Fibroblast of villous mesenchyme (primary cell): ENCODE measurements around the gene CCNB1. TPM values are rescaled to one million over a fixed set of nuclear protein-coding genes. Genes with fewer than 3 reads are reported as not detected.

Source experiments
- DNase-seq: peaks from one replicate; pipeline ENCODE4 v3.0.0-alpha.2; 2010; ENCODE audit warnings: low read depth
- H3K4me3 ChIP-seq: 2 replicates; pipeline ENCODE4 v1.5.1; 2011; ENCODE audit warnings: low read depth, mild to moderate bottlenecking, low read length
- total RNA-seq: library from RNA; depleted of rRNA; stranded (reverse); fragments of >200 nt; gene quantifications from 2 replicates; pipeline ENCODE4 v1.2.3, GENCODE V29; 2012
- TF ChIP-seq, protein P1 (sequence below): IDR thresholded peaks from 2 replicates; pipeline ENCODE4 v1.5.1; 2012; ENCODE audit warnings: low read depth, mild to moderate bottlenecking, low read length; ENCODE audit not compliant: insufficient read depth

Gene CCNB1
- total RNA-seq, 1 donor: 147 TPM

DNA sequence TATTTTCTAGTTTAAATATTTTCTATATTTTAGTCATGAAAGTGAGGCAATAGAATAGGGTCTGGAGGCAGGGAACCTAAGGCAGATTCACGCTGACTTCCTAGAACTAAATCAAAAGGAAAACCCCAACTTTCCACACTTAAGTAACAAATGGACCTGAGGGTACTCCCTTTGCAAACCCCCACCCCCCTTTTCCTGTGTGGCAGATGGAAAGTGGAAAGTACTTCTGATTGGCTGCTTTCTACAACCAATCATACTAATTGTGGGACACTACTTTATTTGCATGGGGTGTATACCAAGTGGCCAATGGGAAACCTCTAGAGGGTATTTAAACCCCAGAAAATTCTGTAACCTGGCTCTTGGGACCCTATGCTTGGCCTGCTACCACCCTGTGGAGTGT is 17.7 kb downstream of the CCNB1 start:
- H3K4me3 ChIP-seq: no peak overlapping the region
- no peak for DNase-seq
- TF ChIP-seq, protein P1, sequence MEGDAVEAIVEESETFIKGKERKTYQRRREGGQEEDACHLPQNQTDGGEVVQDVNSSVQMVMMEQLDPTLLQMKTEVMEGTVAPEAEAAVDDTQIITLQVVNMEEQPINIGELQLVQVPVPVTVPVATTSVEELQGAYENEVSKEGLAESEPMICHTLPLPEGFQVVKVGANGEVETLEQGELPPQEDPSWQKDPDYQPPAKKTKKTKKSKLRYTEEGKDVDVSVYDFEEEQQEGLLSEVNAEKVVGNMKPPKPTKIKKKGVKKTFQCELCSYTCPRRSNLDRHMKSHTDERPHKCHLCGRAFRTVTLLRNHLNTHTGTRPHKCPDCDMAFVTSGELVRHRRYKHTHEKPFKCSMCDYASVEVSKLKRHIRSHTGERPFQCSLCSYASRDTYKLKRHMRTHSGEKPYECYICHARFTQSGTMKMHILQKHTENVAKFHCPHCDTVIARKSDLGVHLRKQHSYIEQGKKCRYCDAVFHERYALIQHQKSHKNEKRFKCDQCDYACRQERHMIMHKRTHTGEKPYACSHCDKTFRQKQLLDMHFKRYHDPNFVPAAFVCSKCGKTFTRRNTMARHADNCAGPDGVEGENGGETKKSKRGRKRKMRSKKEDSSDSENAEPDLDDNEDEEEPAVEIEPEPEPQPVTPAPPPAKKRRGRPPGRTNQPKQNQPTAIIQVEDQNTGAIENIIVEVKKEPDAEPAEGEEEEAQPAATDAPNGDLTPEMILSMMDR: no peak

DNA sequence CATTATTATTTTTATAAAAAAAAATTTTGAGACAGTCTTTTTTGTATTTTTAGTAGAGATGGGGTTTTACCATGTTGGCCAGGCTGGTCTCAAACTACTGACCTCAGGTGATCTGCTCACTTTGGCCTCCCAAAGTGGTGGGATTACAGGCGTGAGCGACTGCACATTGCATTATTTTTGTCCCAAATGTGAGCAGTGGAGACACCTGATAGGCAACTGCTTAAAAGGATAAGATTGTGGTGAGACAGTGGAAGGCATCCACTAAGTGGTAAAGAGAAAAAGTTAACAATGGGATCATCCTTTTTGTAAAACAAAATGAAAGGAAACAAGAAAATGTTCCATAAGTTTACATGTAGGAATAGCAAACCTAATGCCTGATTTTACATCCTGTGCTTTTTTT is 20.4 kb downstream of the CCNB1 start:
- H3K4me3 ChIP-seq: no peak overlapping the region
- no peak for DNase-seq
- TF ChIP-seq, protein P1: no peak

GRCh38 chr5:69188811-69189161 is 21.8 kb downstream of the CCNB1 start:
- H3K4me3 ChIP-seq: peak overlapping the region; percentile 97
- TF ChIP-seq, protein P1: no peak
- DNase-seq: no peak

DNA sequence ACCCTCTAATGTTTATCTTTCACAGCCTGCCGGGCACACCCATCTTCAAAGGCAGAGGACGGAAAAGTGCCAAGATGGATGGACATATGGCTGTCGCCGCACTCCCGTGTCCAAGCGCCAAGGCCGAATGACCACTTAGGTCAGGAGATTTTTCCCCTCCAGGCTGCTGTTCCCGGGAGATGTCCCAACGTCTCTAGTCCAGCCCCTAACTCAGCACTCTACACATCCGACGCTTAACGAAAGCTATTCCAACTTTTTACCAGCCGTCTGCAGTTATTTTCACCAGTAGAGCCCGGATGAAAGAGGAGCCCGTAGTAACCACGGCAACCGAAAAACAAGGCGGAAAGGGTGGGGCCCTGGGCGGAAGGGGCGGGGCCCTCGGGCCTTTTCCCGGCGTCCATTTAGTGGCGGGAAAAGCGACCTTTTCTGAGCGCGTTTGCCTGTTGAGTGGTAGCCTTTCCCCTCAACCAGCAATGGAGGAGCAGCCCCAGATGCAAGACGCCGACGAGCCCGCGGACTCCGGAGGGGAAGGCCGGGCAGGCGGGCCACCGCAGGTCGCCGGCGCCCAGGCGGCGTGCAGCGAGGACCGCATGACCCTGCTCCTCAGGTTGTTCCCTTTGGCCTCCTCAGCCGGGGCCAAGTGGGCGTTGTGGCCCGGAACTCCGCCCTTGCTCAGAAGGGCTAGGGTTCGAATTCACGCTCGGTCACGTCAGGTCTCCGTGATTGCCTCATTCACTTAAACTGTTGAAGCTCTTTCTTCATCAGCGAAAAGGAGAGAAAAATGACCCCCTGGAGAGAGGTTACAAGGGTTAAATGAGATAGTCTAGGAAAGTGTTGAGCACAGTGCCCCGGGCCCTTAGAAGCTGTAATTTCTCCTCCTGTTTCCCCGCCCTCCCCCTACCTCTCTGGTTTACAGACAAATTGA is 22.5 kb downstream of the CCNB1 start, which contains the start of gene CENPH:
CENPH (plus strand) TSS at position 422 of the 925 bp plus-strand sequence; CDS start at position 474, 52 bp downstream.
- peak; percentile 93 for DNase-seq
- TF ChIP-seq, protein P1: no peak
- H3K4me3 ChIP-seq: peak within 1 kb of the TSS; percentile 97

GRCh38 chr5:69202497-69202896 is 35.5 kb downstream of the CCNB1 start:
- no peak for DNase-seq
- H3K4me3 ChIP-seq: no peak overlapping the region
- TF ChIP-seq, protein P1: no peak

- TF ChIP-seq, protein P1: no peak
- no peak overlapping the region for H3K4me3 ChIP-seq
- DNase-seq: peak; percentile 10
Measured at GRCh38 chr5:69206528-69207190, 39.7 kb downstream of the CCNB1 start.
